Measurements from ENCODE around the gene ATP13A4.

DNA sequence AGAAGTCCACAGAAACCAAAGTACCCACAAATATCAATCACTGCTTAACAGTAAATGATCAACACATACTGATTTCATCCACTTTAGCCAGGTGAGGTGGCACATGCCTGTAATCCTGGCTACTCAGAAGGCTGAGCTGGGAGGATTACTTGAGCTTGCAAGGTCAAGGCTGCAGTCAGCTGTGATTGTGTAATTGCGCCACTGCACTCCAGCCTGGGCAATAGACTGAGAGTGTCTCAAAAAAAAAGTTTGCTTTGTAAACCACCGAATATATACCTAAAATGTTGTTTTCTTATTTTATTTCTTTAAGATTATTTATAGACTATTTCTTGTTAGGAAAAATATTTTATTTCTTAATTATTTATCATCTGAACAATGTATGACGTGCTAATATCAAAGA lies 8.7 kb upstream of the ATP13A4 start:
- TF ChIP-seq, protein P1, sequence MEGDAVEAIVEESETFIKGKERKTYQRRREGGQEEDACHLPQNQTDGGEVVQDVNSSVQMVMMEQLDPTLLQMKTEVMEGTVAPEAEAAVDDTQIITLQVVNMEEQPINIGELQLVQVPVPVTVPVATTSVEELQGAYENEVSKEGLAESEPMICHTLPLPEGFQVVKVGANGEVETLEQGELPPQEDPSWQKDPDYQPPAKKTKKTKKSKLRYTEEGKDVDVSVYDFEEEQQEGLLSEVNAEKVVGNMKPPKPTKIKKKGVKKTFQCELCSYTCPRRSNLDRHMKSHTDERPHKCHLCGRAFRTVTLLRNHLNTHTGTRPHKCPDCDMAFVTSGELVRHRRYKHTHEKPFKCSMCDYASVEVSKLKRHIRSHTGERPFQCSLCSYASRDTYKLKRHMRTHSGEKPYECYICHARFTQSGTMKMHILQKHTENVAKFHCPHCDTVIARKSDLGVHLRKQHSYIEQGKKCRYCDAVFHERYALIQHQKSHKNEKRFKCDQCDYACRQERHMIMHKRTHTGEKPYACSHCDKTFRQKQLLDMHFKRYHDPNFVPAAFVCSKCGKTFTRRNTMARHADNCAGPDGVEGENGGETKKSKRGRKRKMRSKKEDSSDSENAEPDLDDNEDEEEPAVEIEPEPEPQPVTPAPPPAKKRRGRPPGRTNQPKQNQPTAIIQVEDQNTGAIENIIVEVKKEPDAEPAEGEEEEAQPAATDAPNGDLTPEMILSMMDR (IDR thresholded peaks at IDR 0.05), result no peak
- TF ChIP-seq POLR2A (IDR thresholded peaks at IDR 0.05) (no peak), POLR2AphosphoS5 (IDR thresholded peaks at IDR 0.05) (no peak)
